Progenitor cell of endocrine pancreas (in vitro differentiated cells): Measurements from ENCODE around the gene ECHDC3. TPM values are rescaled to one million over a fixed set of nuclear protein-coding genes. Genes with fewer than 3 reads are reported as not detected.

ENCODE experiments used
- DNase-seq: peaks from one replicate; pipeline ENCODE4 v3.0.0; 2021; ENCODE audit warnings: low spot score; ENCODE audit not compliant: unreplicated experiment
- H3K27ac Mint-ChIP-seq: 2 replicates; pipeline ENCODE4 v1.8.0; 2021; ENCODE audit warnings: mild to moderate bottlenecking, moderate library complexity, mixed read lengths
- H3K27me3 Mint-ChIP-seq: 2 replicates; pipeline ENCODE4 v1.8.0; 2021; ENCODE audit warnings: mixed read lengths
- H3K36me3 Mint-ChIP-seq: 2 replicates; pipeline ENCODE4 v1.8.0; 2022; ENCODE audit warnings: mixed read lengths; ENCODE audit not compliant: insufficient read depth
- H3K4me1 Mint-ChIP-seq: 2 replicates; pipeline ENCODE4 v1.8.0; 2021; ENCODE audit warnings: low read depth, mixed read lengths
- H3K4me3 Mint-ChIP-seq: 2 replicates; pipeline ENCODE4 v1.8.0; 2021; ENCODE audit warnings: low read depth, mild to moderate bottlenecking, moderate library complexity, mixed read lengths
- H3K9me3 Mint-ChIP-seq: 2 replicates; pipeline ENCODE4 v1.8.0; 2021; ENCODE audit warnings: low read depth, mixed read lengths
- total RNA-seq: library from RNA; stranded (reverse); gene quantifications from 2 replicates; pipeline ENCODE4 v1.2.1, GENCODE V29; 2021
- TF ChIP-seq, protein P1 (sequence below): fragments of 200-600 bp; sonication (generic); IDR thresholded peaks from one replicate; pipeline ENCODE4 v1.5.0; 2021; ENCODE audit warnings: antibody characterized with exemption, mild to moderate bottlenecking; ENCODE audit not compliant: unreplicated experiment

The ECHDC3 gene
- total RNA-seq, 1 donor from 2014 or later: 2.3 TPM

DNA sequence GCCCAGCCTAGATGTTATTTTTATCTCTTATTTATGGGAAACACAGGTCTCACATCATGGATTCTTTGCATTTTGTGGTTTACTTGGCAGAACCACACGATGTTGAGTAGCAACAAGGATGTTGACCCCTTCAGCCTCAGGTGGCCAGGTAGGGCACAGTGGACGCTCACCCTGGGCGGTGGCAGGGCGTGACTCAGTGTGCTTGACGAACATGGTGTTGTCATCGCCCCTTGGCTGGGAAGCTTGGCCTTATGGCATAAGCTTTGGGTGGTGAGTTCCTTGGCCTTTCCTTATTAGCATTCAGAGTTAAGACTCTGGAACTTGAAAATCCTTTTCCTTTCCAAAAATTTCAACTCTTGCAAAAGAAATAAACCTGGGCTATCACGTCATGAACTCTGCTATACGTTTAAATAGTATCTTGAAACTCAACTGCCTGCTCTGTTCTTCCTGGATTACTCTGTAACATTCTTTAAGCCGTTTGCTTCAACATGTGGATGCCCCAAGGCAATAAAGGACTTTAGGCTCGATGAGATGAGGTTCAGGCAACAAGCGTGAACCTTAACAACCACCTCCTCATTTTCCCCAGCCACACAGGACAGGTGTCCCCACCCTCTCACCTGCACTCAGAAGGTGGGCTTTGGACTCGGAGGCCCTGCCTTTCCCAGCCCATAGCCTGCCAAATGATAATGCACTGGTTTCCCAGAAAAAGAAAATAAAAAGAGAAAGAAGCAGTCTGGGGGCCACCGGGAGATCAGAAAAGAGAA, 22.5 kb upstream of the ECHDC3 start:
- Mint-ChIP-seq H3K27ac (no peak overlapping the region), H3K4me1 (peaks cover 14% of the 10 kb centered on the region), H3K27me3 (peaks cover 4% of the 10 kb centered on the region), H3K36me3 (no peaks in the 10 kb centered on the region), H3K9me3 (no peaks in the 10 kb centered on the region), H3K4me3 (no peak overlapping the region)
- DNase-seq: no peak
- TF ChIP-seq, protein P1, sequence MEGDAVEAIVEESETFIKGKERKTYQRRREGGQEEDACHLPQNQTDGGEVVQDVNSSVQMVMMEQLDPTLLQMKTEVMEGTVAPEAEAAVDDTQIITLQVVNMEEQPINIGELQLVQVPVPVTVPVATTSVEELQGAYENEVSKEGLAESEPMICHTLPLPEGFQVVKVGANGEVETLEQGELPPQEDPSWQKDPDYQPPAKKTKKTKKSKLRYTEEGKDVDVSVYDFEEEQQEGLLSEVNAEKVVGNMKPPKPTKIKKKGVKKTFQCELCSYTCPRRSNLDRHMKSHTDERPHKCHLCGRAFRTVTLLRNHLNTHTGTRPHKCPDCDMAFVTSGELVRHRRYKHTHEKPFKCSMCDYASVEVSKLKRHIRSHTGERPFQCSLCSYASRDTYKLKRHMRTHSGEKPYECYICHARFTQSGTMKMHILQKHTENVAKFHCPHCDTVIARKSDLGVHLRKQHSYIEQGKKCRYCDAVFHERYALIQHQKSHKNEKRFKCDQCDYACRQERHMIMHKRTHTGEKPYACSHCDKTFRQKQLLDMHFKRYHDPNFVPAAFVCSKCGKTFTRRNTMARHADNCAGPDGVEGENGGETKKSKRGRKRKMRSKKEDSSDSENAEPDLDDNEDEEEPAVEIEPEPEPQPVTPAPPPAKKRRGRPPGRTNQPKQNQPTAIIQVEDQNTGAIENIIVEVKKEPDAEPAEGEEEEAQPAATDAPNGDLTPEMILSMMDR: no peak

DNA sequence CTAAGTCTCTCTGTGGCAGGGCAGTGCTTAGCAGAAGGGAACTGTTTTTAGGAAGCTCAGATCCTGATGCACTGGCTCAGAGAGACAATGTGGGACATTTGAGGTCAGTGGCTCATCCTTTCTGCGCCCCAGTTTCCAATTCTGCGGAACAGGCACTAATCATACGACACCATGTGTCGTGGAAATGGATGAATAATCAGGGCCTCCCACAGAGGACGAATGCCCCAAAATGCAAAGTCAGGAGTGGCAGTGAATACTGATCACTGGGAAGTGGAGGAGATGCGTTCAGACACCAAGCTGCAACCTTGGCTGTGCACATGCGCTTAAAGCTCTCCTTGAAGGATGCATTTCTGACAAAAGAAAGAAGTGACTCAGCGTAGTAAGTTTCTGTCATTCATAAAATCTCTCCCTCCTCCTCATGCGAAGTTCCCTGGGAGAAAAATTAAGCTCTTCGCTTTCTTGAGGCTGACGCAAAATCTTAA, 21.9 kb upstream of the ECHDC3 start:
- DNase-seq: no peak
- H3K4me3 Mint-ChIP-seq: no peak overlapping the region
- peaks cover 4% of the 10 kb centered on the region for H3K27me3 Mint-ChIP-seq
- H3K36me3 Mint-ChIP-seq: no peaks in the 10 kb centered on the region
- no peak overlapping the region for H3K27ac Mint-ChIP-seq
- H3K9me3 Mint-ChIP-seq: no peaks in the 10 kb centered on the region
- peaks cover 11% of the 10 kb centered on the region for H3K4me1 Mint-ChIP-seq
- TF ChIP-seq, protein P1: no peak

DNA sequence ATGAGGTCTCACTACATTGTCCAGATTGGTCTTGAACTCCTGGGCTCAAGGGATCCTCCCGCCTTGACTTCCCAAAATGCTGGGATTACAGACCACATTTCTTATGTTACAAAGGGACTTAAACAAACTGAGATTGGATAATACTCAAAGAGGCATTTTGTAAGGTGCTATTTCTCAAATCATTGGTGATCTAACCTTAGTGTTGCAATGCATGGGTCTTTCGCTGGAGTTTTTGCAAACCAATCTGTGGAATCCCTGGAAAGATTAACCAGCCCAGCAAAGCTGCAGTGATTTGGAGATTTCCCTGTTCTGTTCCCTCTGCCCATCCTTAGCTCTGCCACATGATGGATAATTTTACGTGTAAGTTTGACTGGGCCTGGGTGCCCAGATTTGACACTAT, 20.4 kb upstream of the ECHDC3 start:
- DNase-seq: no peak
- H3K27me3 Mint-ChIP-seq: peaks cover 4% of the 10 kb centered on the region
- no peak overlapping the region for H3K4me3 Mint-ChIP-seq
- TF ChIP-seq, protein P1: no peak
- no peak overlapping the region for H3K27ac Mint-ChIP-seq
- no peaks in the 10 kb centered on the region for H3K9me3 Mint-ChIP-seq
- H3K4me1 Mint-ChIP-seq: no peaks in the 10 kb centered on the region
- no peaks in the 10 kb centered on the region for H3K36me3 Mint-ChIP-seq

DNA sequence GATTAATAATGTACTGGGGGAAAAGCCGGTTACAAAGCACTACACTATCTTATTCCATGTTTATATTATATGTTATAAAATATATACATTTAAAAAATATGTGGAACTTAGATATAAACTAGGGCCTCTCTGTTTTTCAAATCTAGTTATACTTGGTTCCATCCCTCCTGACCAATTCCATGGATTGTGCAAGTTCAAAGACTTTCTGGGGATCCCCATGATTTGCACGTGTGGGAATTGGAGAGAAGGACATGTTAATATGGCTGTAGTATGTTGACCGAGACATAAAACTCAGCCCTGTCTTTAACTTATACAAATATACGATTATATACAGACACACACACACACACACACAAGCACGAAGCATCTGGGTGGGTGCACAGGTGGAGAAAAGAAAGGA, 18.8 kb upstream of the ECHDC3 start:
- H3K4me1 Mint-ChIP-seq: no peaks in the 10 kb centered on the region
- H3K27ac Mint-ChIP-seq: no peak overlapping the region
- TF ChIP-seq, protein P1: no peak
- H3K9me3 Mint-ChIP-seq: peaks cover 2% of the 10 kb centered on the region
- H3K27me3 Mint-ChIP-seq: peaks cover 4% of the 10 kb centered on the region
- no peak overlapping the region for H3K4me3 Mint-ChIP-seq
- no peak for DNase-seq
- no peaks in the 10 kb centered on the region for H3K36me3 Mint-ChIP-seq

DNA sequence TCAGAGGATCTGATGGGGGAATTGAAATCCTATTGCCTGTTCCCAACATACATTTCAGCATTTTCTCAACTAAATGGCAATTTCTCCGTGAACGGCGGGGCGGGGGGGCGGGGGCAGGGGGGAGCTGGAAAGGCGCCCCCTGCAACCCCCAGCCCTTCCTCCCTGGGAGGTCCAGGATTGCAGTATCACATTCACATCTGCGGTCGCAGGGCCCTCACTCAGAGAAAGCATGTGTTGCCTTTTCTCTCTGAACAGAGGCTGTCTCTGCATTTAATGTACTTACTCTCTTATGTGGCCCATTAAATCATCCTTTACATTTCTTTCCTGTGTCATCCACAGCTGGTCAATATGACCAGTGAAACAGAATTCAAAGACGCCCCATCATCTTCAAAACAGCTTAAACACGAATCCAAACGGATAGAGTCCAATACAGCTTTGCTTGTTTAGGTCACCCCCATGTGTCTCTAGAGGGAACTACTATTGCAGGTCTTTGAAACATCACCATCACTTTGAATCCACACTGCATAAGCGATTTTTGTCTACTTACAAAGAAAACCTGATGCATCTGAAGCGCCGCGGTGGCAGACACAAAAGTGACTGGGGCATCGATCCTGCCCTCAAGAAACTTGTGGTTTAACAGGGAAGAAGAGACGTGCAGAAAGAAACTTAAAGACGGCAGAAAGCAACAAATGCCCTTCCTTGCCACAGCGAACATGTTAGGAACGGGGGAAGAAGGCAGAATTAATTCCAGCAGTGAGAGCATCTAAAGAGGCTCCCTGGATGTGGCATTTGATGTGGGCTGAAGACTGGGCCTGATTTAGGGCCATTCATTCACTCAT, 17.0 kb upstream of the ECHDC3 start:
- DNase-seq: no peak
- H3K36me3 Mint-ChIP-seq: no peaks in the 10 kb centered on the region
- peaks cover 4% of the 10 kb centered on the region for H3K27me3 Mint-ChIP-seq
- peaks cover 5% of the 10 kb centered on the region for H3K9me3 Mint-ChIP-seq
- TF ChIP-seq, protein P1: peak; percentile 60
- no peaks in the 10 kb centered on the region for H3K4me1 Mint-ChIP-seq
- H3K27ac Mint-ChIP-seq: no peak overlapping the region
- H3K4me3 Mint-ChIP-seq: no peak overlapping the region
